B cell (primary cell): ENCODE results near the gene FAM90A26. TPM values are rescaled to one million over a fixed set of nuclear protein-coding genes. Genes with fewer than 3 reads are reported as not detected.
"Not testable (repeated sequence)": the region's sequence is repeated elsewhere in the genome, so short reads cannot be mapped to it uniquely, and the experiment has no call there.

Experiments
- ATAC-seq: fragments of 200-7000 bp; cut with Tn5 transposase; one replicate; pipeline ENCODE4 v1.10.0; 2021; ENCODE audit warnings: low read depth, mild to moderate bottlenecking, moderate number of reproducible peaks, moderate library complexity
- CTCF ChIA-PET: fragments of 350-600 bp; sonication (Branson Sonifier 250); formaldehyde crosslinking; loops from one replicate; lab custom pipeline; 2021; ENCODE audit warnings: antibody characterized with exemption, inconsistent platforms; lab: Charles Lee
- POLR2A ChIA-PET: fragments of 350-600 bp; sonication (Branson Sonifier 250); formaldehyde crosslinking; loops from one replicate; lab custom pipeline; 2021; ENCODE audit warnings: antibody characterized with exemption; lab: Charles Lee
- DNase-seq: peaks from one replicate; pipeline ENCODE4 v3.0.0; 2013
- H2AFZ ChIP-seq: 2 replicates; pipeline ENCODE4 v1.6.1; 2012; ENCODE audit warnings: mild to moderate bottlenecking, low read depth, low read length; ENCODE audit not compliant: insufficient read depth, poor library complexity, severe bottlenecking
- H3K27ac ChIP-seq, 2 donors: 1 replicate in 1 of 2; 2 replicates in 1 of 2; pipeline ENCODE4 v1.5.1; 2012 to 2013; ENCODE audit warnings: low read length in 2 of 2, mild to moderate bottlenecking in 2 of 2, moderate library complexity in 1 of 2
- H3K27me3 ChIP-seq, 4 experiments: fragments of 200-600 bp in 1 of 4; sonication (generic) in 1 of 4; replicated peaks in 1 of 4; 1 replicate in 2 of 4; 2 replicates in 2 of 4; pipeline versions ENCODE4 v1.6.1 to v1.7.0; 2013 to 2016; ENCODE audit warnings: low read length in 3 of 4, mild to moderate bottlenecking in 2 of 4, mixed read lengths in 1 of 4, moderate library complexity in 1 of 4; ENCODE audit not compliant: insufficient read depth in 4 of 4, control insufficient read depth in 3 of 4; ENCODE audit errors: control extremely low read depth in 1 of 4
- H3K36me3 ChIP-seq, 2 experiments: replicated peaks in 1 of 2; 1 replicate in 1 of 2; 2 replicates in 1 of 2; pipeline versions ENCODE4 v1.6.1 to v1.7.1; 2013; ENCODE audit warnings: low read length in 1 of 2; ENCODE audit not compliant: insufficient read depth in 2 of 2, control insufficient read depth in 1 of 2; ENCODE audit errors: control extremely low read depth in 1 of 2, extremely low read depth in 1 of 2
- H3K4me1 ChIP-seq, 2 donors: fragments of 200-600 bp in 1 of 2; sonication (generic) in 1 of 2; 1 replicate in 1 of 2; 2 replicates in 1 of 2; pipeline versions ENCODE4 v1.5.1 to v1.6.1; 2013 to 2017; ENCODE audit warnings: low read length in 2 of 2; ENCODE audit not compliant: control insufficient read depth in 2 of 2, insufficient read depth in 2 of 2
- H3K4me2 ChIP-seq: replicated peaks from 2 replicates; pipeline ENCODE3; 2012; ENCODE audit warnings: mild to moderate bottlenecking, low read depth, low read length; ENCODE audit not compliant: poor library complexity, severe bottlenecking
- H3K4me3 ChIP-seq, 5 experiments: fragments of 200-600 bp in 1 of 5; sonication (generic) in 1 of 5; 1 replicate in 3 of 5; 2 replicates in 2 of 5; pipeline versions ENCODE4 v1.5.1 to v1.7.0; 2011 to 2016; ENCODE audit warnings: low read length in 4 of 5, mild to moderate bottlenecking in 4 of 5, low read depth in 2 of 5, control low read depth in 1 of 5, moderate library complexity in 1 of 5; ENCODE audit not compliant: insufficient read depth in 1 of 5; ENCODE audit errors: control extremely low read depth in 1 of 5, extremely low read depth in 1 of 5
- H3K79me2 ChIP-seq: fragments of 200-600 bp; sonication (generic); one replicate; pipeline ENCODE4 v1.6.0; 2016; ENCODE audit warnings: low read length; ENCODE audit not compliant: control insufficient read depth, insufficient read depth
- H3K9ac ChIP-seq: fragments of 200-600 bp; sonication (generic); 2 replicates; pipeline ENCODE4 v1.6.1; 2017; ENCODE audit warnings: mild to moderate bottlenecking, low read length, moderate library complexity
- H3K9me3 ChIP-seq, 3 donors: one replicate each; pipeline versions ENCODE4 v1.6.1 to v1.7.1; 2013; ENCODE audit warnings: low read length in 2 of 3; ENCODE audit not compliant: control insufficient read depth in 2 of 3, insufficient read depth in 1 of 3; ENCODE audit errors: control extremely low read depth in 1 of 3
- H4K20me1 ChIP-seq: 2 replicates; pipeline ENCODE4 v1.6.0; 2012; ENCODE audit warnings: mild to moderate bottlenecking, low read length; ENCODE audit not compliant: insufficient read depth, control insufficient read depth, poor library complexity, severe bottlenecking
- H3K27ac Mint-ChIP-seq: one replicate; pipeline ENCODE4 v1.8.0; 2021; ENCODE audit warnings: mixed read lengths
- H3K27me3 Mint-ChIP-seq: one replicate; pipeline ENCODE4 v1.8.0; 2021; ENCODE audit warnings: mixed read lengths
- H3K4me1 Mint-ChIP-seq: one replicate; pipeline ENCODE4 v1.8.0; 2021; ENCODE audit warnings: mixed read lengths
- H3K4me3 Mint-ChIP-seq: one replicate; pipeline ENCODE4 v1.8.0; 2021; ENCODE audit warnings: mixed read lengths
- H3K9me3 Mint-ChIP-seq: one replicate; pipeline ENCODE4 v1.8.0; 2022; ENCODE audit warnings: mixed read lengths; ENCODE audit not compliant: insufficient read depth
- WGBS: methylation state at CpG from one replicate; pipeline ENCODE4 v1.1.5; 2013; ENCODE audit warnings: missing lambda C conversion rate; ENCODE audit not compliant: insufficient coverage; 5-methylcytosine and 5-hydroxymethylcytosine counted together
- intact Hi-C: fragments of 100-400 bp; cut with micrococcal nuclease; formaldehyde crosslinking; loops from one replicate; pipeline ENCODE4 v1.10.0; 2022
- polyA plus RNA-seq: library from polyadenylated mRNA; depleted of rRNA; stranded (reverse); fragments of >200 nt; gene quantifications from 2 replicates; pipeline ENCODE4 v1.2.3, GENCODE V29; 2012
- total RNA-seq, 2 donors: library from RNA; stranded (reverse); fragments of 120-200 nt in 1 of 2; gene quantifications; 1 replicate in 1 of 2; 2 replicates in 1 of 2; pipeline versions ENCODE4 v1.2.3 to v1.2.4, GENCODE V29; 2013 to 2022

FAM90A26 gene
- total and polyA plus RNA-seq, 2 donors (not counting 1 experiment from before 2014, with no cell fraction given), result 0.04 TPM; not detected in 1

DNA sequence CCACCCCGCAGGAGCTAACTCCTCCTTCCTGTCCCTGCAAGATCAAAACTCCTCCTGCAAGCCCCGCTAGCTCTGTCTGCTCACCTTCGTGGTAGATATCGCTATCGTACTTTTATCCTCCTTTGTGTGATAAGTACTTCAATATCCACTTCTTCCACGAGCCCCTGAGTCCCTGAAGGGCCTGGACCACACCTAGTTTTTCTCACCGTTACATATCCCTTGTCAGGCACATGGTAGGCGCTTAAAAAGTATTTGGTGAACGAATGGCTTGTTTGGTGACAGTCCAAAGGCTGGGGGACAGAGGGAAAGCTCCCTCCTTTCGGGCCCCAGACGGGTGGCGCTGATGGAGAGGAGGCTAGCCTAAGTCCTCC, 18.4 kb upstream of the FAM90A26 start:
- intact Hi-C loops, H3K9me3 Mint-ChIP-seq, CTCF ChIA-PET, H3K79me2 ChIP-seq, DNase-seq, H3K4me1 Mint-ChIP-seq, H3K36me3 ChIP-seq, H3K27me3 ChIP-seq, H3K9me3 ChIP-seq, H4K20me1 ChIP-seq, H3K27me3 Mint-ChIP-seq, ATAC-seq, H3K4me1 ChIP-seq: not testable (repeated sequence)
- Histone ChIP-seq H3K9ac (peak overlapping the region; percentile 79), H2AFZ (peak overlapping the region; percentile 95), H3K4me3 (peak overlapping the region in 4 of 5 experiments; percentile 54 to 78 (median 67)), H3K27ac (peak overlapping the region; percentile 91 to 92), H3K4me2 (peak overlapping the region; percentile 56)
- 2% methylated on average over 7 of the region's 12 CpGs for WGBS
- Mint-ChIP-seq H3K4me3 (peak overlapping the region; percentile 96), H3K27ac (peak overlapping the region; percentile 99)
- POLR2A ChIA-PET, result interaction anchor here (1.1 kb wide), 1 partner anchor 540 kb away, joined by 3 read pairs; no protein-coding TSS in a partner anchor

GRCh38 chr4:9152180-9153007, 17.8 kb upstream of the FAM90A26 start:
- Histone ChIP-seq H3K4me3 (peak overlapping the region in 4 of 5 experiments; percentile 54 to 78 (median 67)), H3K27ac (peak overlapping the region; percentile 91 to 92), H2AFZ (peak overlapping the region; percentile 95), H3K9ac (peak overlapping the region; percentile 79), H3K4me2 (peak overlapping the region; percentile 77)
- H3K79me2 ChIP-seq, H3K9me3 ChIP-seq, H3K27me3 ChIP-seq, H3K9me3 Mint-ChIP-seq, H3K36me3 ChIP-seq, H3K4me1 Mint-ChIP-seq, H3K27me3 Mint-ChIP-seq, CTCF ChIA-PET, intact Hi-C loops, H3K4me1 ChIP-seq, H4K20me1 ChIP-seq: not testable (repeated sequence)
- peak overlapping the region; percentile 96 for H3K4me3 Mint-ChIP-seq
- H3K27ac Mint-ChIP-seq, result peak overlapping the region; percentile 99
- DNase-seq (peak; percentile 92), ATAC-seq (peak; percentile 80)
- under 1% methylated on average over 62 of the region's 63 CpGs for WGBS
- POLR2A ChIA-PET, result interaction anchor here (1.1 kb wide), 1 partner anchor 539 kb away, joined by 3 read pairs; no protein-coding TSS in a partner anchor

DNA sequence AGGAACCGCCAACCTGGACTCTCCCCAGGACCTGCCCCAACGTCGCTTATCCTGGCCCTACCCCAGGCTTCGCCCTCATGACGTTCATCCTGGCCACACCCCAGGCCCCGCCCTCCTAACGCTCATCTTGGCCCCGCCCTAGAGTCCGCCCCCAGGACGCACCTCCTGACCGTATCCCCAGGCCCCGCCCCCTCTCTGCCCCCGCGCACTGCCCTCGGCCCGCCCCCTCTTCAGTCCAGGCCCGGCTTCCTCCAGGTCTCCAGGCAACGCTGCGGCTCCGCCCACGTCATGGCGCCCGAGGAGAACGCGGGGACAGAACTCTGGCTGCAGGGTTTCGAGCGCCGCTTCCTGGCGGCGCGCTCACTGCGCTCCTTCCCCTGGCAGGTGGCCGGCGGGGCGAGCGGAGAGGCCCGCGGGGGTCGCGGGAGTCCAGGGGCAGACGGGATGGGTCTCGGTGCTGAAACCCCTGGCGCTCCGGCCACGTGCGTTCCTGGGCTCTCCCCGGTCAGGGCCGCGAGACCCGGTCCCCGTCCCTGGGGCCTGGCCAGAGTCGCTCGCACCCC, 17.1 kb upstream of the FAM90A26 start:
- H3K79me2 ChIP-seq, POLR2A ChIA-PET, H3K9me3 Mint-ChIP-seq, H3K4me1 ChIP-seq, H3K9me3 ChIP-seq, intact Hi-C loops, H4K20me1 ChIP-seq, H3K4me1 Mint-ChIP-seq, H3K36me3 ChIP-seq, CTCF ChIA-PET, H3K27me3 ChIP-seq, H3K27me3 Mint-ChIP-seq: not testable (repeated sequence)
- peak overlapping the region; percentile 99 for H3K27ac Mint-ChIP-seq
- ATAC-seq, result peak; percentile 96
- DNase-seq, result peak; percentile 97
- Histone ChIP-seq H3K9ac (peak overlapping the region; percentile 79), H3K27ac (peak overlapping the region; percentile 91 to 92), H3K4me2 (peak overlapping the region; percentile 77), H2AFZ (peak overlapping the region; percentile 95), H3K4me3 (peak overlapping the region in 4 of 5 experiments; percentile 54 to 78 (median 67))
- peak overlapping the region; percentile 96 for H3K4me3 Mint-ChIP-seq
- under 1% methylated on average over 51 of the region's 53 CpGs for WGBS
